Suprapubic skin (tissue), 4 donors: ENCODE data around the gene TTLL3. TPM values are rescaled to one million over a fixed set of nuclear protein-coding genes. Genes with fewer than 3 reads are reported as not detected.
A peak's percentile ranks its signal among the peaks of the same experiment; 100 is the strongest.

Experiments
- DNase-seq, 2 donors: peaks; one replicate each; pipeline ENCODE4 v3.0.0-alpha.2; 2019; ENCODE audit warnings: low spot score in 2 of 2
- H3K27ac ChIP-seq: fragments of 200-600 bp; sonication (generic); one replicate; pipeline ENCODE4 v1.5.1; 2019
- H3K27me3 ChIP-seq: fragments of 200-600 bp; sonication (generic); one replicate; pipeline ENCODE4 v1.5.1; 2019
- H3K36me3 ChIP-seq: fragments of 200-600 bp; sonication (generic); one replicate; pipeline ENCODE4 v1.5.1; 2019
- H3K4me1 ChIP-seq: fragments of 200-600 bp; sonication (generic); one replicate; pipeline ENCODE4 v1.5.1; 2019
- H3K4me3 ChIP-seq: fragments of 200-600 bp; sonication (generic); one replicate; pipeline ENCODE4 v1.5.1; 2019; ENCODE audit warnings: mild to moderate bottlenecking
- H3K9me3 ChIP-seq: fragments of 200-600 bp; sonication (generic); one replicate; pipeline ENCODE4 v1.5.1; 2019
- CTCF ChIP-seq, 2 donors: fragments of 200-600 bp in 1 of 2; fragments of 450-650 bp in 1 of 2; sonication (generic) in 1 of 2; IDR thresholded peaks; one replicate each; pipeline ENCODE4 v1.5.1; 2016 to 2019; ENCODE audit warnings: antibody characterized with exemption in 2 of 2, mild to moderate bottlenecking in 1 of 2, moderate library complexity in 1 of 2
- EP300 ChIP-seq: sonication (generic); formaldehyde crosslinking; IDR thresholded peaks from one replicate; pipeline ENCODE4 v1.6.1; 2017; ENCODE audit warnings: antibody characterized with exemption
- POLR2A ChIP-seq, 2 donors: fragments of 450-650 bp; IDR thresholded peaks; one replicate each; pipeline ENCODE4 v1.6.1; 2017; ENCODE audit warnings: antibody characterized with exemption in 2 of 2, mild to moderate bottlenecking in 2 of 2, moderate library complexity in 2 of 2
- POLR2AphosphoS5 ChIP-seq, 3 donors: sonication (generic); formaldehyde crosslinking; IDR thresholded peaks; one replicate each; pipeline ENCODE4 v1.6.1; 2017; ENCODE audit warnings: antibody characterized with exemption in 3 of 3
- WGBS: methylation state at CpG from one replicate; pipeline ENCODE4 v1.1.5; 2018; 5-methylcytosine and 5-hydroxymethylcytosine counted together
- total RNA-seq, 4 donors: library from RNA; depleted of rRNA; stranded (reverse); fragments of >200 nt; gene quantifications; one replicate each; pipeline ENCODE4 v1.1.0, GENCODE V29; 2016

Gene TTLL3
- total RNA-seq = 100 to 1,000 TPM in 2 of 4 donors, 10 to 100 TPM in 2; 42.4 to 286 (median 83.3) TPM

GRCh38 chr3:9809615-9810432, at the start of gene TTLL3:
TSS of gene TTLL3 (plus strand) at chr3:9810262. CDS start at chr3:9810662, 400 bp downstream.
- Histone ChIP-seq H3K36me3 (peaks cover 43% of the 10 kb centered on the region), H3K4me3 (peak within 1 kb of the TSS; percentile 93), H3K9me3 (no peaks in the 10 kb centered on the region), H3K27me3 (no peaks in the 10 kb centered on the region), H3K27ac (peak within 1 kb of the TSS; percentile 96), H3K4me1 (peaks cover 20% of the 10 kb centered on the region)
- under 1% methylated on average over 39 of the region's 76 CpGs for WGBS
- DNase-seq = peak; percentile 91 to 93
- TF ChIP-seq POLR2A (IDR thresholded peaks at IDR 0.05) (peak in 1 of 2 donors; percentile 24), POLR2AphosphoS5 (IDR thresholded peaks at IDR 0.05) (peak in 1 of 3 donors; percentile 9), EP300 (no peak)

GRCh38 chr3:9760779-9761505, 49.1 kb upstream of the TTLL3 start:
- DNase-seq = no peak
- WGBS = 91% methylated on average over 10 of the region's 10 CpGs
- TF ChIP-seq POLR2A (IDR thresholded peaks at IDR 0.05) (no peak), CTCF (IDR thresholded peaks at IDR 0.05) (no peak), EP300 (no peak), POLR2AphosphoS5 (IDR thresholded peaks at IDR 0.05) (no peak)
- Histone ChIP-seq H3K9me3 (no peaks in the 10 kb centered on the region), H3K4me1 (no peaks in the 10 kb centered on the region), H3K36me3 (peaks cover 73% of the 10 kb centered on the region), H3K27me3 (no peaks in the 10 kb centered on the region), H3K4me3 (no peak overlapping the region), H3K27ac (no peak overlapping the region)

GRCh38 chr3:9761919-9762318, 48.1 kb upstream of the TTLL3 start:
- Histone ChIP-seq H3K27me3 (no peaks in the 10 kb centered on the region), H3K4me3 (no peak overlapping the region), H3K9me3 (no peaks in the 10 kb centered on the region), H3K27ac (no peak overlapping the region), H3K4me1 (no peaks in the 10 kb centered on the region), H3K36me3 (peaks cover 63% of the 10 kb centered on the region)
- WGBS = 91% methylated on average over 5 of the region's 5 CpGs
- TF ChIP-seq EP300 (no peak), CTCF (IDR thresholded peaks at IDR 0.05) (no peak), POLR2AphosphoS5 (IDR thresholded peaks at IDR 0.05) (no peak), POLR2A (IDR thresholded peaks at IDR 0.05) (no peak)
- no peak for DNase-seq

GRCh38 chr3:9762871-9763270, 47.2 kb upstream of the TTLL3 start:
- peaks cover 7% of the 10 kb centered on the region for H3K4me1 ChIP-seq
- no peak overlapping the region for H3K4me3 ChIP-seq
- TF ChIP-seq CTCF (IDR thresholded peaks at IDR 0.05) = no peak
- TF ChIP-seq POLR2A (IDR thresholded peaks at IDR 0.05) = no peak
- no peak for TF ChIP-seq EP300
- TF ChIP-seq POLR2AphosphoS5 (IDR thresholded peaks at IDR 0.05) = no peak
- peaks cover 54% of the 10 kb centered on the region for H3K36me3 ChIP-seq
- no peak overlapping the region for H3K27ac ChIP-seq
- WGBS = 90% methylated on average over 8 of the region's 8 CpGs
- H3K27me3 ChIP-seq = no peaks in the 10 kb centered on the region
- no peaks in the 10 kb centered on the region for H3K9me3 ChIP-seq
- DNase-seq = no peak

GRCh38 chr3:9765865-9766264, 44.2 kb upstream of the TTLL3 start:
- Histone ChIP-seq H3K36me3 (peaks cover 26% of the 10 kb centered on the region), H3K27ac (no peak overlapping the region), H3K4me3 (no peak overlapping the region), H3K27me3 (no peaks in the 10 kb centered on the region), H3K9me3 (no peaks in the 10 kb centered on the region), H3K4me1 (peaks cover 36% of the 10 kb centered on the region)
- WGBS = 97% methylated on average over 4 of the region's 4 CpGs
- no peak for TF ChIP-seq CTCF (IDR thresholded peaks at IDR 0.05)
- TF ChIP-seq EP300 = no peak
- TF ChIP-seq POLR2A (IDR thresholded peaks at IDR 0.05) = no peak
- TF ChIP-seq POLR2AphosphoS5 (IDR thresholded peaks at IDR 0.05) = no peak
- DNase-seq = no peak
